NCI-H146 treated with DMSO at 0.1 percent for 48 hours (cell line): ENCODE data around the gene TMEM37.

Experiments
- DNase-seq: peaks from one replicate; lab custom pipeline; 2025; ENCODE audit not compliant: unreplicated experiment; lab: John Stamatoyannopoulos, UW

Gene TMEM37

GRCh38 chr2:119477113-119477505 is 45.5 kb downstream of the TMEM37 start:
- no peak for DNase-seq

GRCh38 chr2:119478188-119478977 is 46.7 kb downstream of the TMEM37 start:
- no peak for DNase-seq

GRCh38 chr2:119478978-119479295 is 47.3 kb downstream of the TMEM37 start:
- DNase-seq, result no peak

- no peak for DNase-seq
These were observed 48.5 kb downstream of the TMEM37 start for GRCh38 chr2:119480184-119480583.

- DNase-seq, result no peak
These were observed 49.1 kb downstream of the TMEM37 start for GRCh38 chr2:119480718-119481142.

- no peak for DNase-seq
These were observed 50.1 kb downstream of the TMEM37 start for GRCh38 chr2:119481501-119482455.

- no peak for DNase-seq
These were observed 51.1 kb downstream of the TMEM37 start for GRCh38 chr2:119482481-119483394.

GRCh38 chr2:119483395-119483753 is 51.7 kb downstream of the TMEM37 start:
- DNase-seq, result no peak

GRCh38 chr2:119483896-119484718 is 52.5 kb downstream of the TMEM37 start:
- DNase-seq, result no peak

- no peak for DNase-seq
These were observed 53.2 kb downstream of the TMEM37 start for GRCh38 chr2:119484834-119485233.

- DNase-seq, result no peak
These were observed 53.9 kb downstream of the TMEM37 start for GRCh38 chr2:119485336-119486110.

GRCh38 chr2:119486196-119486827 is 54.7 kb downstream of the TMEM37 start:
- DNase-seq, result no peak

GRCh38 chr2:119486886-119487285 is 55.2 kb downstream of the TMEM37 start:
- DNase-seq, result no peak

GRCh38 chr2:119487434-119488244 is 56.0 kb downstream of the TMEM37 start:
- DNase-seq, result no peak
